ENCODE data around the gene ASH1L. TPM values are rescaled to one million over a fixed set of nuclear protein-coding genes. Genes with fewer than 3 reads are reported as not detected.

The ASH1L gene
- total and polyA plus RNA-seq, 2 experiments from 2014 or later: 23.6 to 24.7 TPM

- TF ChIP-seq ZNF462 (CRISPR knock-in tag; IDR thresholded peaks at IDR 0.05): no peak
Observed at GRCh38 chr1:155319536-155319935, 243.1 kb downstream of the ASH1L start (continued).

- Mint-ChIP-seq H3K27ac (no peak overlapping the region), H3K9me3 (no peaks in the 10 kb centered on the region), H3K4me1 (peaks cover 32% of the 10 kb centered on the region), H3K36me3 (ENCODE audit: low read depth) (peaks cover 43% of the 10 kb centered on the region), H3K4me3 (no peak overlapping the region), H3K27me3 (ENCODE audit: insufficient read depth, low read depth, poor library complexity) (peaks cover 24% of the 10 kb centered on the region)
- H3F3A ChIP-seq (replicated peaks; ENCODE audit: low read depth): peaks cover 57% of the 10 kb centered on the region
- H3K27ac ChIP-seq (ENCODE audit: low read depth): no peak overlapping the region
- H3K4me2 ChIP-seq: no peak overlapping the region
- peaks cover 15% of the 10 kb centered on the region; the same call in 1 of the 2 replicates for H3K79me2 ChIP-seq (replicated peaks; ENCODE audit: insufficient read depth)
- H3K36me3 ChIP-seq (ENCODE audit: insufficient read depth): peaks cover 22% of the 10 kb centered on the region
- H3K4me3 ChIP-seq: no peak overlapping the region
- no peaks in the 10 kb centered on the region for H3K9me2 ChIP-seq (ENCODE audit: insufficient read depth)
- H2AFZ ChIP-seq: no peak overlapping the region
- peaks cover 32% of the 10 kb centered on the region for H4K20me1 ChIP-seq (replicated peaks; ENCODE audit: insufficient read depth)
- H3K27me3 ChIP-seq (ENCODE audit: insufficient read depth): peaks cover 7% of the 10 kb centered on the region
- H3K4me1 ChIP-seq (ENCODE audit: insufficient read depth): peaks cover 23% of the 10 kb centered on the region
- DNase-seq (ENCODE audit: low spot score): no peak
- ATAC-seq: no peak
- no peak for TF ChIP-seq CTCF (conservative IDR thresholded peaks at IDR 0.05; ENCODE audit: low read depth in 2 of 2)
- TF ChIP-seq JUNB (IDR thresholded peaks at IDR 0.05; ENCODE audit: unreplicated experiment): no peak
- TF ChIP-seq ZNF462 (CRISPR knock-in tag; IDR thresholded peaks at IDR 0.05): no peak
- no peak for TF ChIP-seq ZNF114 (CRISPR knock-in tag; IDR thresholded peaks at IDR 0.05)
Observed at GRCh38 chr1:155318082-155318481, 244.5 kb downstream of the ASH1L start.

Data from GM23338 (cell line).